VCaP (cell line): Measurements from ENCODE around the gene NAV2.

ENCODE experiments used
- H3K27ac ChIP-seq: fragments of 450-650 bp; 2 replicates; pipeline ENCODE4 v1.5.1; 2017
- CTCF ChIP-seq: fragments of 450-650 bp; conservative IDR thresholded peaks from 2 replicates; pipeline ENCODE4 v1.5.1; 2017; ENCODE audit warnings: mild to moderate bottlenecking, moderate library complexity

Gene NAV2

DNA sequence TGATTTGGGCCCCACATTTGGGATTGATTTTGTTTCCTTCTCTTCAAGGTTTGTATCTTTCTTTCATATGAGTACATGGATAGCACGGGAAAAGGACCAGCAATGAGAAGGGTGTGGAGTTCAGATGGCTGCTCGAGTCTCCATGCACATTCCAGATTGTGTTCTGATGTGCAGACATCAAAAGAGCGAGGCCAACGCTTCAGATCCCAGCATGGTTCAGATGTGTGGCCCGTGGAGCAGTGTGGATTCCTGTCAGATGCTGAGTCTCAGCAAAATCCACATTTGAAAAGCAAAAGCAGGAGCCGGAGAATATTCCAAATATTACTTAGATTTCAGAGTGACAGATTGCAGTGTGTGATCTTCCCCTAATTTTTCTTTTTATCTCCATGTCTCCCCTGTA is 228.2 kb downstream of the NAV2 start:
- TF ChIP-seq CTCF, result no peak
- H3K27ac ChIP-seq, result no peak overlapping the region

DNA sequence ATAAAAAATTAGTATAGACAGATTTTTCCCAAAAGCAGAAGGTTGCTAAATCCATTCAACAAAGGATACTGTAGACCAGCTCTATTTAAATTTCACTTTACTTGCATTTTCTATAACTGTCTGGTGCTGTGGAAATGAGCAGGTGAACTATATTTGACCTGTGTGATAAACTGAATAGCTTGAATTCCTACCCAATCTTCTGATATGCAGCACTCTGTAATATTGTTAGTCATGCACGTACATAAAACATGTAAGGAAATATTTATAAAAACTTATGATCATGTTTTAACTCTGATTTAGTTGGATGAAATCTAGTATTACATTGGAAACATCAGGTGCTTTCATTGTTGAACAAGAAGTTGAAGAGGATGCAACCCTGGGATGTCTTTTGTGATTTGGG is 234.0 kb downstream of the NAV2 start:
- H3K27ac ChIP-seq, result no peak overlapping the region
- no peak for TF ChIP-seq CTCF

GRCh38 chr11:19947537-19948114 is 235.0 kb downstream of the NAV2 start:
- H3K27ac ChIP-seq, result no peak overlapping the region
- no peak for TF ChIP-seq CTCF

DNA sequence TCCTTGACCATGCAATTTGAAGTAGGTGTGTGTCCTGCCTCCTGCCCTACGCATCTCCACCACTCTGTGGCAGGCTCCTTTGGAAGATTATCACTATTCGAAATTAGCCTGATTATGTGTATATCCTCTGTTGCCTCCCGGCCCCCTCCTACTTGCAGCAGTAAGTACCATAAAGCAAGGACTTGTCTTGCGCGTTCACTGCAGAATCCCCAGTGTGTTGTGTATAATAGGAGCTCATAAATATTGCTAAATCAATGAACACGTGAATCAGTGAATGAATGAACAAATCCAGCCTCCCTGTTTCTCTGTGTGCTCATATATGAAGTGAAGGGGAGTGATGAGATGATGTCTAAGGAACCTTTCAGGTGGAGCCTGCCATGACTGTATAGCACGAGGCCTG is 237.0 kb downstream of the NAV2 start:
- H3K27ac ChIP-seq, result no peak overlapping the region
- TF ChIP-seq CTCF, result no peak

DNA sequence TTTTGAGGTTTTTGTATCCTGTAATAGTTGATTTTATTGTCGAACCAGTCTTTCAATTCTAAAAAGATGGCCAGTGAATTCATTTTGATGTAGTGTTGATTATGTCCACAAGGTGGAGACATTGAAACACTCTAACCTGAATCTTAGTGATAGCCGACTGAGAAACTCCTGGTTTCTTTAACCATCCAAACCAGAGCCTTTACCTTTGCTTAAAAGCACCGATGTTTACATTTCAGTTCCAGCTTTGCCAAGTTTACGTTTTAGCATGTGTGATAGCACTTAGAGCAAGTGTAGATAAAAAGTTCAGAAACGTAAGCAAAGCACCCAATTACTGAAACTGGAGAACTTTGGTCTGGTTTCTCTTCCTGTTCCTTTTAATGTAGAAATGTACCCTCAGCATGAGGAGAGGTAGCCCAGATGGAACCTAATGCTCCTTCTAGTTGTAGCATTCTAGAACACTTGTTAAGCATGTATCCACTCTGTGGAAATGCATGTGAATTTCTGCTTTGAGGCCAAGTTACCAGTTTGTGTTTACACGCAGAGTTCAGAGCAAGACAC is 239.0 kb downstream of the NAV2 start:
- H3K27ac ChIP-seq, result no peak overlapping the region; the same call in 1 of the 2 replicates
- peak; percentile 82 for TF ChIP-seq CTCF

DNA sequence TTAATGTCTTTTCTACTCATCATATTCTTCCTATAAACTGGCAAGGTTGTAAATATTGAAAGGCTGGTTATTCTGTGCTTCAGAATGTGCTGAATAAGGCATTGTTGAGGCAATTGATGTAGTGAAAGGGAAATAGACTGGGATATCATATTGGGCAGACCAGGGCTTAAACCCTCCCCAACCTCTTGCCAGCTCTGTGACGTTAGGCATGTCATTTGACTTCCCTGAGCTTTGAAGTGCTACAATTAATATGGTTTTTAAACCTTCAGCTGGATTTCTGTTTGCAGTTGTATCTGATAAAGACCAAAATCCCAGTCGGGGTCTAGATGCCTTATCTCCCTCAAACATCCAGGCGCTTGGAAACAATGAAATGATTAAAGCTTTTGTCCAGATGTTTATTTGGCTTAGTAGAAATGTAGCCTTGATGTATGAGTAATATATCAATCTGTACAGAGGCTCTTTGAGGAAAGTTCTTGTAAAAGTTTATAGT is 239.5 kb downstream of the NAV2 start:
- H3K27ac ChIP-seq, result no peak overlapping the region; the same call in 1 of the 2 replicates
- no peak for TF ChIP-seq CTCF

DNA sequence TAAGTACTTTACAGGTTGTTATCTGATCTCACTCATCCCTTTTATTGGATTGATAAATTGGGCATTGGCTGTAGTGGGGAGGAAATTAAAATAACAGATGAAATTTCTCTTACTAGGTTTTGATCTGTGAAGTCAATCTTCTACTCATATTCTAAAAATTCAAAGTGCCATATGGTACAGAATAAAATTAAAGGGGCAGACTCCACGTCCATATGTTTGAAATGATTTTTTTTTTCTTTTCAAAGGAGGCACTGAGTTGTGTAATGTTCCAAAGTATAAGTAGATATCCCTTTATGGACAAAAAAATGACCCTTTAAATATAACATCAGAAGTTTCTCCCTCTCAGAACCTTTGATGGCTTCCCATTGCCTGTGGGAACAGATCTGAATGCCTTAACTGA is 240.3 kb downstream of the NAV2 start:
- H3K27ac ChIP-seq, result no peak overlapping the region
- TF ChIP-seq CTCF, result no peak
